ENCODE results near the gene SLC39A8. TPM values are rescaled to one million over a fixed set of nuclear protein-coding genes. Genes with fewer than 3 reads are reported as not detected.
A peak's percentile ranks its signal among the peaks of the same experiment; 100 is the strongest.

Gene SLC39A8
- total RNA-seq, 1 experiment from 2014 or later = 22.8 TPM

DNA sequence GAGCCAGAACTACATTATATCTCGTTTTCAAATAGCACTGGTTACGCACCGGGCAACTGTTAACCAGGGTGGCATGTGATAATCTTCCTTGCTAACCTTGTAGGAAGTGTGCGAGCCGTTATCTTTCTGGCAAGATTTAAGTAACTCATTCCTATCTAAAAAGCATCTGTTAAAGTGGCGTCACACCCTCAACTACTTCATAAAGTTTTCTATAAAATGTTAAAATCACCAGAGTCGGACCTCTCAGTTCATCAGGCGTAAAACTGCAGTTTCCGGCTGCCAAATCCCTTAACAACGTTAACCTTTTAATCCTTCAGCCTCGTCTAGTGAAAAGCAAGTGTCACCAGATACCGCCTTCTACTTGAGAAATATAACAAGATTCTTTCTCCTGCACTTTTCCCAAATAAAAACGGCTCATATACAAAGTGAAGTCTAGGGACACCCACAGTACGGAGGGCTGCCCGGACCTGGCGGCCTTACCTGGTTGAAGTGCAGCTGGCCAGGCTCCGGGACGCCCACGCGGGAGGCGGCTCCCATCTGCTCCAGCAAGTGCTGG, 1.2 kb downstream of the SLC39A8 start:
- no peak for DNase-seq (ENCODE audit: low read depth)
- in situ Hi-C loops (cut with HindIII; ENCODE audit: low pct_unique_long_range_greater_than_20kb, low sequenced_read_pairs) = no loop called here

DNA sequence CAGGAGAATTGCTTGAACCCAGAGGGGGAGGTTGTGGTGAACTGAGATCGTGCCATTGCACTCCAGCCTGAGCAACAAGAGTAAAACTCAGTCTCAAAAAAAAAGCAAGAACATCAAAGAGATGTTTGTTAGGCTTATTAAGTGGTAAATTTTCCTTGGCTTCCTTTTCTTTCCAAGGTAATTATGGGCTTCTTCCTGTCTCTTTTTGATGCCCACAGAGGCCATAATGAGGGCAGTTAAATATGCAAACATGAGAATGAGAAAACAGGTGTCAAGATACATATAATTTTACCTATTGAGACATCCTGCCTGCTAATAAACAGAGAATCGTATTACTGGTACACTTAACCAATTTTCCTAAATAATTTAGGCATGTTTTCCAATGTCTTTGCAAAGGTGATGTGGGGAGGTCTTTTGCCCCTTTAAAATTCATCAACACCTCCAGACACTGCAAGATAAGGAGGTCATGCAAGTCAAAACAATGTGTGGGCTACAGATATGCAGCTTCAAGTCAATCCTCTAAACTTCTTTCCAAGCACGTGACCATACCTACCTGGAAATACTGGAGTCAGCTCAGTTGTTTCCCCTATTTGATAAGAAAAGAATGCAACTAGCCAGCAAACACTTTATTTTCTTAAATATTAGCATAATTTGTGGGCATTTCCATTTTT, 2.7 kb downstream of the SLC39A8 start:
- in situ Hi-C loops (cut with HindIII; ENCODE audit: low pct_unique_long_range_greater_than_20kb, low sequenced_read_pairs) = no loop called here
- DNase-seq (ENCODE audit: low read depth) = no peak

DNA sequence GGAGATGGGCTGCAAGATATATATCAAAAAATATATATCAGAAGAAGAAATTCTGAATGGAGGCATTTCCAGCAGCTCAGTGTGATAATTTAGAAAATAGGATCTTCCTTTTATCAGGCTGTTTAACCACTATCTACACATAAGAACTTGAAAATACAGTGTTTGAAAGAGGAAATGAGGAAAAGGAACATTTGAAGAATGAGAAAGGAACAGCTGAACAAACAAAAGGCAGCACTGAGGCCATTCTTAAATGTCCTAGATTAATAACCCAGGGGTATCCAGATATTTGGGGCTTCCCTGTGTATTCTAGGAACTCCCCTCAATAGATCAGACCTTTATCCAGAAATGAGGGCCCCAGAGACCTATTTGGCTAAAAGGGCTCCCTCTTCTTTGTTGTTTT, 4.1 kb downstream of the SLC39A8 start:
- no peak for DNase-seq (ENCODE audit: low read depth)
- in situ Hi-C loops (cut with HindIII; ENCODE audit: low pct_unique_long_range_greater_than_20kb, low sequenced_read_pairs) = no loop called here

DNA sequence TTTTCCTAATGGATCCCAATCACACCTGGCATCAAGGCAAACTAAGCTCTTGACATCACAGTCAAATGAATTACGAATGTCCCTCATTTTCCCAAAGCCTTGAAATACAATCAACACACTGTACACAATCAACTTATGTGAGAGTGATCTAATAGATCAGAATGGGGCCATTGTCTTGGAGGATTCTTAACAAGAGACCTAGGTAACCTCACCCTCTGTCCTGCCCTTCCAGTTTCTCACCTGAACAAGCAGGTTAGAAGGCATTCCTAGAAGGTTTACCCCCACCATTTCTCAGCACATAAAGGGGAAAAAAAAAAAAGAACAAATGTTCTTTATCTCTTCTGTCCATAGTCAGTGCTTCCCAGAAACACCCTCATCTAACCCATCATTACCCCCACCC, 6.3 kb downstream of the SLC39A8 start:
- no peak for DNase-seq (ENCODE audit: low read depth)
- in situ Hi-C loops (cut with HindIII; ENCODE audit: low pct_unique_long_range_greater_than_20kb, low sequenced_read_pairs) = no loop called here

DNA sequence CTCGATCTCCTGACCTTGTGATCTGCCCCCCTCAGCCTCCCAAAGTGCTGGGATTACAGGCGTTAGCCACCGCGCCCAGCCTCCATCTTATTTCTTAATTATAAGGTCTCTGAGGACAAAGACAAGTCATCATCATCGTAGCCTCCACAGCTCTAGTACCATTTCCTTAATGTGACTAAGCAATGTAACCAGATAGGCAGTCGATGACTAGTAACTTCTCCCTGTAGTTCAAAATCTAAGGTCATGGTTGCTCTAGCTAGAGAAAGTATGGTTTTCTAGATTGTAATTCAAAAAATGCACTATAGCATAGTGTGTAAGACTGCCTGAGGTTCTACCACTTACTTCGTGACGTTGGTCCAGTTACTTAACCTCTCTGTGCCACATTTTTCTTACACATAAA, 6.9 kb downstream of the SLC39A8 start:
- in situ Hi-C loops (cut with HindIII; ENCODE audit: low pct_unique_long_range_greater_than_20kb, low sequenced_read_pairs) = no loop called here
- DNase-seq (ENCODE audit: low read depth) = no peak

DNA sequence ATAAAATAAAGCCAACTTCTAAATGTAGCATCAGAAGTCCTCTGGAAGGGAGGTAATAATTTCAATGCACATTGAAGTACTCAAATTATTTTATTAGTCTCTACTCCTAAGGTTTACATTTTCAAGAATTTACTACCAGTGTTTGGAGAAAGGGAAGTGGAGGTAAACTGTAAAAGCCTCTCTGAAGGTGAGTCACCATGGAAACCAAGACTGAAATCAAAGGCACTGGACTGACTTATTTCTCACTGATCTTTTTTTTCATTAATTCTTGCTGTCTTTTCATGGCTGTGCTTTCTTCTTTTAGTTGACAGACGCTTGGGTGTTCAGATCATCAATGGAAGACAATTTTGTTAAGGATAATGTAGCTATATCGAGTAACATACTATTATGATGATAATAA, 9.7 kb downstream of the SLC39A8 start:
- no peak for DNase-seq (ENCODE audit: low read depth)
- in situ Hi-C loops (cut with HindIII; ENCODE audit: low pct_unique_long_range_greater_than_20kb, low sequenced_read_pairs) = no loop called here

DNA sequence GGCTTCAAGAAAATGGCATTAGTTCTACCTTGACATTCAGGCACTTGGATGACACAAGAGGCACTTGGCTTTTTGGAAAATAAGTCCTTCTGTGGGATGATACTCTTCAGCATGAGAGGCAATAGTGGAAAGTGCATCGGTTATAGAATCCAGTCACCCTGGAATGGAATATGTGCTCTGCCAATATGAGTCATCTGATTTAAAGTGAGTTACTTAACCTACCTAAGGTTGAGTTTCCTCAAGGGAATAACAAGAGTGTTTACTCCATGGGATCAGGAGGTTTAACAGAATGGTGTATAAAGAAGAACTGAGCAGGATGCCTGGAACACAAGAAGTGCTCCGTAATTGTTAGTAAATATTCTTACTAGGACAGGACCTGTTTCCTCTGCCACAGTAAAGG, 10.7 kb downstream of the SLC39A8 start:
- in situ Hi-C loops (cut with HindIII; ENCODE audit: low pct_unique_long_range_greater_than_20kb, low sequenced_read_pairs) = no loop called here
- no peak for DNase-seq (ENCODE audit: low read depth)

DNA sequence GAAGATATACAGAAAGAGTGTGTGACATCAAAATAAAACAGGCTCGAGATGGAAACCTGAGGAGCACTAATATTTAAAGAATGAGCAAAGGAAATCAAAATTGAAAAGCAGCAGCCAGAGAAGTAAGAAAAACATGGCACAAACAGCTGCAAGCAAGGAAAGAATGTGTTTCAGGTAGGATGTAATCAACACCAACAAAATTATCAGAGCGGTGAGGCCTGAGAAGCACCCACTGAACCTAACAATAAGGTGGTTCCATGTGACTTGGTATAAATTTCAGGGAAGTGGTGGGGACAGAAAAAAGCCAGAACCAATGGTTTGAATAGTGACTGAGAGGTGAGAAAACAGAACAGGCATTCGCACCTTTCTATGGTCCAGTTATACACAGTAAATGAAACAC, 11.5 kb downstream of the SLC39A8 start:
- in situ Hi-C loops (cut with HindIII; ENCODE audit: low pct_unique_long_range_greater_than_20kb, low sequenced_read_pairs) = no loop called here
- DNase-seq (ENCODE audit: low read depth) = no peak

DNA sequence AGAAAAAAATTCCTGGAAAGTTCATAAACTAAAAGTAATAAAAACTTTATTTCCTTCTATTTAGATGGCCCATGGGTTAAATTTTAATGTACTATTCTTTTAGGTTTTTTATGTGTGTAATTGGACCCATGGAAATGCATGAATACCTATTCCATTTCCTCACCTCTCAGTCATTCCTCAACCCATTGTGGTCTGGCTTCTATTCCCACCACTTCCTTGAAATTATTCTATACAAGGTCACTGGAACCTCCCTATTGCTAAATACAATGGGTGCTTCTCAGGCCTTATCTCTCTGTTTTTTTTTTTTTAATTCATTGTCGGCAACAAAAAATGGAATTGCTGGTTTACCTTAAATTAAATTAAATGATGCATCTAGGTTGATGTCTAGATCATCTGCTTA, 17.2 kb downstream of the SLC39A8 start:
- in situ Hi-C loops (cut with HindIII; ENCODE audit: low pct_unique_long_range_greater_than_20kb, low sequenced_read_pairs) = no loop called here
- DNase-seq (ENCODE audit: low read depth) = no peak

DNA sequence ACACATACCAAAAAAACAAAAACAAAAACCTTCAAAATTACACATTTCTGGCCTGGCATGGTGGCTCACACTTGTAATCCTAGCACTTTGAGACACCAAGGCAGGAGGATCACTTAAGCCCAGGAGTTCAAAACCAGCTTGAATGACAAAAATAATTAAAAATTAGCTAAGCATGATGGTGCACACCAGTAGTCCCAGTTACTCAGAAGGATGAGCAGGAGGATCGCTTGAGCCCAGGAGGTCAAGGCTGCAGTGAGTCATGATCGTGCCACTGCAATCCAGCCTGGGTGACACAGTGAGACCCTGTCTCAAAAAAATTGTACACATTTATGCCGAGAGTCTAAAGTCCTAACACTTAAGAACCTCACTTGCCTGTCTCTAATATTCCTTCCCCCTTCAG, 18.3 kb downstream of the SLC39A8 start:
- in situ Hi-C loops (cut with HindIII; ENCODE audit: low pct_unique_long_range_greater_than_20kb, low sequenced_read_pairs) = no loop called here
- DNase-seq (ENCODE audit: low read depth) = peak; percentile 6

DNA sequence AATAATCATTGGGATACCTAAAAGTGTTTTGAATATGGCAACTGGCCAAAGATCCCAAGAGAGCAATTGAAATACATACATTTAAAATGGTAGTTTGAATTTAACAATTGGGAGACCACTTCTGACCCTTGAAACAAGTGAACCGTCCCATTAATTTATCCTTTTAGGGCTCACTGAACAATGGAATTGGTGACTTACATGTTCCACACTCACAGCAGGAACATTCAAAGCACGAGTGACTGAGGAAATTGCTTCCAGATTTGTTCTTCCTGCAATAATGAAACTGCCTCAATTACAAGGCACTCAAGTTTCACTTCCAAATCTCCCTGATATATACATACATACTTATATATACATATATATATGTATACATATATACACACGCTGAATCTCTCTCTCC, 20.6 kb downstream of the SLC39A8 start:
- in situ Hi-C loops (cut with HindIII; ENCODE audit: low pct_unique_long_range_greater_than_20kb, low sequenced_read_pairs) = no loop called here
- DNase-seq (ENCODE audit: low read depth) = no peak

DNA sequence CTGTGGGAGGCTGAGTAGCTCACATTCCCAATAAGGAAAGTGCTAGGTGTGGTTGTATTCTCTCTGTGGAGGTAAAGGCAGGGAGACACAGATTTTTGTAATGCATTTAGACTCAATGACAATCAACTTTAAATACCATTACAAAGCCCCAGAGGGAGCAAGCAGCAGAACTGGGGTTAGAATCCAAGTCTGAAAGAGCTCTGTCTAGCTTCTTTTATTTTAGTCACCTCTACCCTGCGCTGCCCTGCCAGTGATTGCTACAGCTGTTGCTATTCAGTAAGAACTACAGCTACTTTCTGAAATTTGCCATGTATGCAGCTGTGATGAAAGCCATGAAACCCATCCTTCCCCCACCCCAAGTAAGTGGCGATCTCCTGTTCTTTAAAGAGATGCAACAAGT, 22.5 kb downstream of the SLC39A8 start:
- in situ Hi-C loops (cut with HindIII; ENCODE audit: low pct_unique_long_range_greater_than_20kb, low sequenced_read_pairs) = no loop called here
- DNase-seq (ENCODE audit: low read depth) = no peak

DNA sequence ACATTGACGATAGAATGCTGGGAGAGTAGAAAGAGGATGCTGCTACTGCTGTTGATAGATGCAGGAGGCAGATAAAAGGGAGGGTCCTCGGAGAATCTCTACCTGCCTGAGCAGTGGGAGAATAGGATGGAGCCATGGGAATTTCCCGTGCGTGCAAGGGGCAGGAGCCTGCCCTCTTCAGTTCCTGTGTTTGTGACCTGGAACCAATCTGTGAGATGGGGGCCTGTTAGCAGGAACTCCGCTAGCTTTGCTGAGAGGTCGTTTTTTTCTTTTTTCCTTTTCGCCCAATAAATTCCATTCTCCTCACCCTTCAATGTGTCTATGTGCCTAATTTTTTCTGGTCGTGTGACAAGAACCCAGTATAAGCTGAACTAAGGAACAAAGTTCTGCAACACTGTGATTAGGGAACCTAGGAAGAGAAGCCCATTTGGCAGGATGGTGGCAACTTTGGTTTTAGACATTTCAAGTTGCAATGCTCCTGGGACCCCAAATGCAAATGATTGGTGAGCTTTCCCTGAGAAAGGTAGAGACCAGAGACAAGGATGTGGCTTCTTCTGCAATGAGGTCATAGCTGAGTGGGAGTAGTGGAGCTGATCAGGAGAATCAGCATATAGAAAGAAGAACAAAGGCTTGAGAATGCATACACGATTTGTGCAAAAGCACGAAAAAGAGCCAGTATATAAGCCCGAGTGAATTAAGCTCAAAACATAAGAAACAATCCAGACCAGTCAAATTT, 23.9 kb downstream of the SLC39A8 start:
- DNase-seq (ENCODE audit: low read depth) = no peak
- in situ Hi-C loops (cut with HindIII; ENCODE audit: low pct_unique_long_range_greater_than_20kb, low sequenced_read_pairs) = no loop called here

DNA sequence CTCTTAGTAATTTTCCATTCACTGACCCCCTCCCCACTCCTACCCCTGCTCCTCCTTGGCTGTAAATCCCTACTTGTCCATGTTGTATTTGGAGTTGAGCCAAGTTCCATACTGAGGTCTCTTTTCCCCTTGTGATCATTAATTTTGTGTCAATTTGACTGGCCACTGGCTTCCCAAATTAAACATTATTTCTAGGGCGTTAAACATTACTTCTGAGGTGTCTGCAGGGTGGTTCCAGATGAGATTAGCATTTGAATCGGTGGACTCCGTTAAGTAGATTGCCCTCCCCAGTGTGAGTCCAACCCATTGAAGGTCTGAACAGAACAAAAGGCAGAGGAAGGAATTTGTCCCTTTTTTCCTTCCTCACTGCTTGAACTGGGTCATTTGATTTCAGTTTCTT, 25.7 kb downstream of the SLC39A8 start:
- in situ Hi-C loops (cut with HindIII; ENCODE audit: low pct_unique_long_range_greater_than_20kb, low sequenced_read_pairs) = no loop called here
- DNase-seq (ENCODE audit: low read depth) = no peak

DNA sequence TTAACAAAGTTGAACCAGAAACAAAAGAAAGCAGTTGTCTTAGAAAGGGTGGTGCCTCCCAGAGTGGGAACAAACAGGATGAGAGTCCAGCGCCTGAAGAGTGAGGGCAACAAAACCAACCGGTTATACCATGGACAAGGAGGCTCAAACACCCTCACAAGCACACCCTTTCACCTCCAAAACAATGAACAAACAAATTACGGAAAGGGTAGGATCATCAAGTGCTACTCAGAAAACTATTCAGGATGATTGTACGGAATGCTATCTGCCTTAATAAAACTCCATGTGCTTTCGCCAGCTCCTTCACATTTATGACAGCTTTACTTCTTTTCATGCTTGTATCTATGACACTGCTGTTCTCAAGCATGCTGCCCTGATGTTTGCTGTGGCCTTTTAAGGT, 26.8 kb downstream of the SLC39A8 start:
- no peak for DNase-seq (ENCODE audit: low read depth)
- in situ Hi-C loops (cut with HindIII; ENCODE audit: low pct_unique_long_range_greater_than_20kb, low sequenced_read_pairs) = no loop called here

DNA sequence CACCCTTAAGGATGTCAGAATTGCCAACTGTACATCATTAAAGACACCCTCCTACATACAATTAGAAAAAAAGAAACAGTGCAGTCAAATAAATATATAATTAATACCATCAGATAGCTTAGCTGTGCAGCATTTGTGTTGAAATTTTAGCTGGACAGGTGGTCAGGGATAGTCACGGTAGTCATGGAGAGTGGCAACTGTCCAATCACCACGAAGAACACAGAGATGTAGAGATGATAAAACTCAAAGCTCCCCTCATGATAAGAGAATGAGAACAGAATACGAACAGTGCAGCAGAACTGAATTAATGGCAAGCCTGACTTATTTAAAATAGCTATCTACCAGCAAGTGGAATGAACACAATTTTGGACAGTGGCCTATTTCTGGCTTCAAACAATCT, 27.2 kb downstream of the SLC39A8 start:
- in situ Hi-C loops (cut with HindIII; ENCODE audit: low pct_unique_long_range_greater_than_20kb, low sequenced_read_pairs) = no loop called here
- DNase-seq (ENCODE audit: low read depth) = no peak

DNA sequence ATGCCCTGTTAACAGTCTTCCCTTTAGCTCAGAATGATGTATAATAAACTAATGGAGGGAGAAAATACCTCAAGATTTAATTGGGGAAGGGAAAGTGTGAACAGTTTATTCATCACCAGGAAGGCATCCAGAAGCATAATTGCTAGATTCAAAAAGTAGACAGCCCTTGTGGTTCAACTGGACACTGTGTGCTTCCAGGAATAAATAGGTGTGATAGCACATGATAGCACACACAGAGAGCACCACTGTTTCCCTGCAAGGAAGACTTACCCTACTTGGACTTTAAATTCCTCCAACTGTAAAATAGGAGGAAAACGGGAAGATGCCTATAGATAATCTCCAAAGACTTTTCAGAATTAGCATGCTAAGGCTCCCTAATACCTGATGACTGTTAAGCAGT, 27.8 kb downstream of the SLC39A8 start:
- DNase-seq (ENCODE audit: low read depth) = no peak
- in situ Hi-C loops (cut with HindIII; ENCODE audit: low pct_unique_long_range_greater_than_20kb, low sequenced_read_pairs) = no loop called here

DNA sequence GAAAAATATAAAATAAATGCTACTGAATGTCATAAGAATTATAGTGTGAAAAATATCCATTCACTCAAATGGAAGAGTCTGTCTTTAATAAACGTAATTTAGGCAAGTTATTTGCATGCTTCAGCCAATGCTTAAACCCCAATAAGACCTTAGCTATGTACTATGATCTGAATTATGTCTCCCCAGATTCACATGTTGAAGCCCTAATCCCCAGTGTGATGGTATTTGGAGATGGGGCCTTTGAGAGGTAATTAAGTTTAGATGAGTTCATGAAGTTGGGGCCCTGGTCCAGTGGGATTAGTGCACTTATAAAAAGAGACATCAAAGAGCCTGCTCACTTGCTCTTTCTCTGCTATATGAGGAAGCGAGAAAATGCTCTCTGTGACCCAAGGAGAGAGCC, 28.7 kb downstream of the SLC39A8 start:
- in situ Hi-C loops (cut with HindIII; ENCODE audit: low pct_unique_long_range_greater_than_20kb, low sequenced_read_pairs) = no loop called here
- DNase-seq (ENCODE audit: low read depth) = no peak

DNA sequence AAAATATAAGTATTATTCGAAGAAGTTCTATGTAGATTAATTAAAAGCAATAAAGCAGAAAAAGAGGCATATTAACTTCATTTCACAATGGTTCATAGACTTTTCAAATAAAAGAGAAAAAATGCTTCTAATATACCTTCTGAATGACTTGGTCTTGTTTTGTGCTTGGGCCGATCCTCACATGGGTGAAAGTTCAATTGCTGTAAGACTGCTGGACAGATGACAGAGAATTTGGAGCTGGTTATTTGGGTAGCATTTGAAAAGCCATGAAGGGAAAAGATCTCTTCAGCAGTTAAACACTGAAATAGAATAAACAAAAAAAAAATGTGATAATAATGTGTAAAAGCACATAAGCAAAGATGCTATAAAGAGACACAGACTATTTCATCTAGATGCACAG, 29.8 kb downstream of the SLC39A8 start:
- DNase-seq (ENCODE audit: low read depth) = no peak
- in situ Hi-C loops (cut with HindIII; ENCODE audit: low pct_unique_long_range_greater_than_20kb, low sequenced_read_pairs) = no loop called here

DNA sequence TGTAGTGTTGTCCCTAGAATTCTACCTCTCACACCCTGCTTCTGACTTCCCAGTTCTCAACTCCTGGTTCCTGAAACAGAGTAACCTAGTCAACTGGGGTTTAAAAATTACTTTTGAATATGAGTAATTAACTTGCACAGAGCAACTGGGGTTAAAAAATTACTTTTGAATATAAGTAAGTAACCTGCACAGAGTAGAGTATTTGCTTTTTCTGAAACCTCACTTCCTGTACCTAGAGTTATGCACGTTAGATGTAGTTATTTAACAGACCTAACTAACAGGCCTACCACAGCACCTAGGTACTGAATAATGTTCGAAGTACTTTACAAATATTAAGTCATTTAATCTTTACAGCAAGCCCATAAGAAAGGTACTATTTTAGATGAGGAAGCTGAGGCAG, 32.9 kb downstream of the SLC39A8 start:
- DNase-seq (ENCODE audit: low read depth) = no peak
- in situ Hi-C loops (cut with HindIII; ENCODE audit: low pct_unique_long_range_greater_than_20kb, low sequenced_read_pairs) = no loop called here

All from Caki2 (cell line).